ENCODE results near the gene MYBPC3. TPM values are rescaled to one million over a fixed set of nuclear protein-coding genes. Genes with fewer than 3 reads are reported as not detected.

Gene MYBPC3
- total and polyA plus RNA-seq, 2 experiments from 2014 or later = not detected

- Histone ChIP-seq H4K20me1 (replicated peaks; ENCODE audit: insufficient read depth) (no peaks in the 10 kb centered on the region), H3K27ac (ENCODE audit: low read depth) (no peak overlapping the region), H2AFZ (no peak overlapping the region), H3K79me2 (replicated peaks; ENCODE audit: insufficient read depth) (no peaks in the 10 kb centered on the region), H3K4me1 (ENCODE audit: insufficient read depth) (no peaks in the 10 kb centered on the region; the same call in 1 of the 2 replicates), H3K36me3 (ENCODE audit: insufficient read depth) (no peaks in the 10 kb centered on the region), H3K9me2 (ENCODE audit: insufficient read depth) (no peaks in the 10 kb centered on the region), H3F3A (replicated peaks; ENCODE audit: low read depth) (no peaks in the 10 kb centered on the region), H3K27me3 (ENCODE audit: insufficient read depth) (no peaks in the 10 kb centered on the region), H3K4me2 (no peak overlapping the region), H3K4me3 (no peak overlapping the region)
- H3K4me3 Mint-ChIP-seq = no peak overlapping the region
- no peaks in the 10 kb centered on the region; the same call in 2 of the 3 replicates for H3K36me3 Mint-ChIP-seq (ENCODE audit: low read depth)
- H3K9me3 Mint-ChIP-seq = no peaks in the 10 kb centered on the region; the same call in 2 of the 3 replicates
- no peak for ATAC-seq
- no peak overlapping the region for H3K27ac Mint-ChIP-seq
- no peak for DNase-seq (ENCODE audit: low spot score)
- peaks cover 4% of the 10 kb centered on the region for H3K4me1 Mint-ChIP-seq
- H3K27me3 Mint-ChIP-seq (ENCODE audit: insufficient read depth, low read depth, poor library complexity) = peaks cover 12% of the 10 kb centered on the region
- TF ChIP-seq ZNF331 (CRISPR knock-in tag; IDR thresholded peaks at IDR 0.05; ENCODE audit: low read depth) = no peak
- no peak for TF ChIP-seq ZNF114 (CRISPR knock-in tag; IDR thresholded peaks at IDR 0.05)
- TF ChIP-seq ZNF462 (CRISPR knock-in tag; IDR thresholded peaks at IDR 0.05) = no peak
- TF ChIP-seq JUNB (IDR thresholded peaks at IDR 0.05; ENCODE audit: unreplicated experiment) = no peak
- TF ChIP-seq STAT1 (IDR thresholded peaks at IDR 0.05; ENCODE audit: unreplicated experiment) = no peak
- no peak for TF ChIP-seq NANOG (IDR thresholded peaks at IDR 0.05; ENCODE audit: borderline replicate concordance)
- no peak for TF ChIP-seq EZH2 (IDR thresholded peaks at IDR 0.05; ENCODE audit: low read depth, unreplicated experiment)
- no peak for TF ChIP-seq CREB1 (CRISPR knock-in tag; IDR thresholded peaks at IDR 0.05; ENCODE audit: low read depth)
- TF ChIP-seq ETS1 (IDR thresholded peaks at IDR 0.05) = no peak
- TF ChIP-seq POLR2AphosphoS5 (IDR thresholded peaks at IDR 0.05; ENCODE audit: low read depth) = no peak
- TF ChIP-seq CTCF (conservative IDR thresholded peaks at IDR 0.05; ENCODE audit: low read depth in 2 of 2) = no peak
- no peak for TF ChIP-seq REST (IDR thresholded peaks at IDR 0.05; ENCODE audit: unreplicated experiment)
Measured at GRCh38 chr11:47345890-47346563, 6.5 kb downstream of the MYBPC3 start.

All from GM23338 (cell line).